Measurements from ENCODE around the gene EFS.
"Not testable (repeated sequence)": the region's sequence is repeated elsewhere in the genome, so short reads cannot be mapped to it uniquely, and the experiment has no call there.

EFS gene

GRCh38 chr14:23399136-23399535 lies 34.2 kb upstream of the EFS start:
- no peak for DNase-seq (ENCODE audit: low read depth)

GRCh38 chr14:23398348-23398747 lies 33.4 kb upstream of the EFS start:
- no peak for DNase-seq (ENCODE audit: low read depth)

- DNase-seq (ENCODE audit: low read depth): no peak
Measured at GRCh38 chr14:23396781-23397407, 31.9 kb upstream of the EFS start.

GRCh38 chr14:23396126-23396525 lies 31.2 kb upstream of the EFS start:
- DNase-seq (ENCODE audit: low read depth): no peak

GRCh38 chr14:23392613-23393012 lies 27.6 kb upstream of the EFS start:
- DNase-seq (ENCODE audit: low read depth): no peak

GRCh38 chr14:23389871-23390270 lies 24.9 kb upstream of the EFS start:
- DNase-seq (ENCODE audit: low read depth): not testable (repeated sequence)

GRCh38 chr14:23389396-23389795 lies 24.4 kb upstream of the EFS start:
- DNase-seq (ENCODE audit: low read depth): no peak

- no peak for DNase-seq (ENCODE audit: low read depth)
Measured at GRCh38 chr14:23388996-23389395, 24.0 kb upstream of the EFS start.

- no peak for DNase-seq (ENCODE audit: low read depth)
Measured at GRCh38 chr14:23387916-23388882, 23.2 kb upstream of the EFS start.

GRCh38 chr14:23386999-23387398 lies 22.0 kb upstream of the EFS start:
- DNase-seq (ENCODE audit: low read depth): no peak

GRCh38 chr14:23386266-23386657 lies 21.3 kb upstream of the EFS start:
- not testable (repeated sequence) for DNase-seq (ENCODE audit: low read depth)

- DNase-seq (ENCODE audit: low read depth): no peak
Measured at GRCh38 chr14:23385642-23386265, 20.8 kb upstream of the EFS start.

GRCh38 chr14:23385244-23385641 lies 20.3 kb upstream of the EFS start:
- no peak for DNase-seq (ENCODE audit: low read depth)

GRCh38 chr14:23384364-23385080 lies 19.6 kb upstream of the EFS start:
- no peak for DNase-seq (ENCODE audit: low read depth)

- DNase-seq (ENCODE audit: low read depth): no peak
Measured at GRCh38 chr14:23382731-23383440, 17.9 kb upstream of the EFS start.

- DNase-seq (ENCODE audit: low read depth): no peak
Measured at GRCh38 chr14:23382276-23382675, 17.3 kb upstream of the EFS start.

- no peak for DNase-seq (ENCODE audit: low read depth)
Measured at GRCh38 chr14:23381871-23382270, 16.9 kb upstream of the EFS start.

- no peak for DNase-seq (ENCODE audit: low read depth)
Measured at GRCh38 chr14:23380976-23381375, 16.0 kb upstream of the EFS start.

- DNase-seq (ENCODE audit: low read depth): no peak
Measured at GRCh38 chr14:23380197-23380914, 15.4 kb upstream of the EFS start.

GRCh38 chr14:23379366-23380196 lies 14.6 kb upstream of the EFS start:
- DNase-seq (ENCODE audit: low read depth): peak; percentile 46

Data from activated gamma-delta T cell treated with anti-CD3 and anti-CD28 coated beads, Interleukin-2, amount 50 U/mL, for 16 hours (primary cell).